ENCODE results near the gene PPP1R3A. TPM values are rescaled to one million over a fixed set of nuclear protein-coding genes. Genes with fewer than 3 reads are reported as not detected.

PPP1R3A gene
- total RNA-seq, 2 donors from 2014 or later: 53.4 to 97.9 TPM

- no peak for DNase-seq (ENCODE audit: low spot score)
- H3K27me3 ChIP-seq: no peaks in the 10 kb centered on the region
- no peaks in the 10 kb centered on the region for H3K9me3 ChIP-seq
- peaks cover 0 to 7% of the 10 kb centered on the region in 2 donors for H3K4me1 ChIP-seq
- no peak for TF ChIP-seq CTCF (IDR thresholded peaks at IDR 0.05)
- no peak overlapping the region for H3K4me3 ChIP-seq
- H3K36me3 ChIP-seq: no peaks in the 10 kb centered on the region
- no peak overlapping the region for H3K27ac ChIP-seq
Measured at GRCh38 chr7:113892818-113893217, 26.0 kb downstream of the PPP1R3A start.

GRCh38 chr7:113891828-113892227 is 27.0 kb downstream of the PPP1R3A start:
- DNase-seq (ENCODE audit: low spot score): no peak
- no peak for TF ChIP-seq CTCF (IDR thresholded peaks at IDR 0.05)
- no peaks in the 10 kb centered on the region for H3K36me3 ChIP-seq
- H3K27ac ChIP-seq: no peak overlapping the region
- no peaks in the 10 kb centered on the region for H3K27me3 ChIP-seq
- H3K4me1 ChIP-seq: peaks cover 0 to 7% of the 10 kb centered on the region in 2 donors
- no peaks in the 10 kb centered on the region for H3K9me3 ChIP-seq
- no peak overlapping the region for H3K4me3 ChIP-seq

GRCh38 chr7:113891031-113891350 is 27.8 kb downstream of the PPP1R3A start:
- no peaks in the 10 kb centered on the region for H3K36me3 ChIP-seq
- H3K9me3 ChIP-seq: no peaks in the 10 kb centered on the region
- no peak for TF ChIP-seq CTCF (IDR thresholded peaks at IDR 0.05)
- H3K27ac ChIP-seq: no peak overlapping the region
- H3K4me3 ChIP-seq: no peak overlapping the region
- H3K4me1 ChIP-seq: peaks cover 0 to 7% of the 10 kb centered on the region in 2 donors
- H3K27me3 ChIP-seq: no peaks in the 10 kb centered on the region
- DNase-seq (ENCODE audit: low spot score): no peak

GRCh38 chr7:113890331-113891030 is 28.3 kb downstream of the PPP1R3A start:
- peaks cover 0 to 7% of the 10 kb centered on the region in 2 donors for H3K4me1 ChIP-seq

GRCh38 chr7:113883096-113883495 is 35.7 kb downstream of the PPP1R3A start:
- H3K9me3 ChIP-seq: no peaks in the 10 kb centered on the region
- H3K27me3 ChIP-seq: no peaks in the 10 kb centered on the region
- H3K4me1 ChIP-seq: no peaks in the 10 kb centered on the region
- DNase-seq (ENCODE audit: low spot score): no peak
- H3K4me3 ChIP-seq: no peak overlapping the region
- peaks cover 7% of the 10 kb centered on the region for H3K36me3 ChIP-seq
- H3K27ac ChIP-seq: no peak overlapping the region
- no peak for TF ChIP-seq CTCF (IDR thresholded peaks at IDR 0.05)

More at GRCh38 chr7:113890331-113891030, 28.3 kb downstream of the PPP1R3A start:
- H3K9me3 ChIP-seq: no peaks in the 10 kb centered on the region
- TF ChIP-seq CTCF (IDR thresholded peaks at IDR 0.05): no peak
- DNase-seq (ENCODE audit: low spot score): no peak
- H3K27ac ChIP-seq: no peak overlapping the region
- H3K27me3 ChIP-seq: no peaks in the 10 kb centered on the region
- no peak overlapping the region for H3K4me3 ChIP-seq
- no peaks in the 10 kb centered on the region for H3K36me3 ChIP-seq

GRCh38 chr7:113880559-113880958 is 38.2 kb downstream of the PPP1R3A start:
- Histone ChIP-seq H3K36me3 (peaks cover 7% of the 10 kb centered on the region), H3K27me3 (no peaks in the 10 kb centered on the region), H3K27ac (no peak overlapping the region), H3K9me3 (no peaks in the 10 kb centered on the region), H3K4me1 (no peaks in the 10 kb centered on the region), H3K4me3 (no peak overlapping the region)
- no peak for DNase-seq (ENCODE audit: low spot score)
- TF ChIP-seq CTCF (IDR thresholded peaks at IDR 0.05): no peak

Measured in right atrium auricular region (tissue), 2 donors.